Measurements from ENCODE around the gene NECTIN1. TPM values are rescaled to one million over a fixed set of nuclear protein-coding genes. Genes with fewer than 3 reads are reported as not detected.

NECTIN1 gene
- total and polyA plus RNA-seq, 2 experiments from 2014 or later = 3.6 to 7.4 TPM

GRCh38 chr11:119594639-119595249 is 134.3 kb downstream of the NECTIN1 start:
- no peaks in the 10 kb centered on the region for H3K9me2 ChIP-seq (replicated peaks; ENCODE audit: insufficient read depth)
- DNase-seq (ENCODE audit: low spot score) = no peak
- H3K9me3 ChIP-seq (ENCODE audit: low read depth) = no peaks in the 10 kb centered on the region
- H3K4me1 ChIP-seq (ENCODE audit: insufficient read depth) = peaks cover 4% of the 10 kb centered on the region
- no peak overlapping the region for H3K4me3 ChIP-seq
- no peaks in the 10 kb centered on the region for H3K27me3 ChIP-seq
- H4K20me1 ChIP-seq (ENCODE audit: insufficient read depth, poor library complexity, severe bottlenecking) = no peaks in the 10 kb centered on the region
- no peak overlapping the region for H3K4me2 ChIP-seq
- no peak overlapping the region for H2AFZ ChIP-seq
- TF ChIP-seq EZH2phosphoT487 (IDR thresholded peaks at IDR 0.05; ENCODE audit: low read depth, severe bottlenecking, unreplicated experiment) (no peak), CTCF (IDR thresholded peaks at IDR 0.05; ENCODE audit: poor library complexity) (no peak), EZH2 (IDR thresholded peaks at IDR 0.05; ENCODE audit: borderline replicate concordance) (no peak)
- H3K79me2 ChIP-seq = no peaks in the 10 kb centered on the region
- H3K27ac ChIP-seq = no peak overlapping the region
- H3K36me3 ChIP-seq (replicated peaks; ENCODE audit: insufficient read depth, low read depth) = no peaks in the 10 kb centered on the region
- 40% methylated on average over 4 of the region's 4 CpGs for WGBS (ENCODE audit: low lambda C conversion rate, missing lambda C conversion rate)

- H3K9me3 ChIP-seq (ENCODE audit: low read depth) = no peaks in the 10 kb centered on the region
- no peak overlapping the region for H3K4me2 ChIP-seq
- DNase-seq (ENCODE audit: low spot score) = no peak
- H3K27me3 ChIP-seq = no peaks in the 10 kb centered on the region
- H3K36me3 ChIP-seq (replicated peaks; ENCODE audit: insufficient read depth, low read depth) = no peaks in the 10 kb centered on the region
- no peaks in the 10 kb centered on the region for H3K79me2 ChIP-seq
- H3K4me3 ChIP-seq = no peak overlapping the region
- H3K9me2 ChIP-seq (replicated peaks; ENCODE audit: insufficient read depth) = no peaks in the 10 kb centered on the region
- no peaks in the 10 kb centered on the region for H4K20me1 ChIP-seq (ENCODE audit: insufficient read depth, poor library complexity, severe bottlenecking)
- 71% methylated on average over 1 of the region's 1 CpG for WGBS (ENCODE audit: low lambda C conversion rate, missing lambda C conversion rate)
- no peak overlapping the region for H3K27ac ChIP-seq
- H3K4me1 ChIP-seq (ENCODE audit: insufficient read depth) = peaks cover 4% of the 10 kb centered on the region
- no peak overlapping the region for H2AFZ ChIP-seq
- TF ChIP-seq EZH2phosphoT487 (IDR thresholded peaks at IDR 0.05; ENCODE audit: low read depth, severe bottlenecking, unreplicated experiment) (no peak), CTCF (IDR thresholded peaks at IDR 0.05; ENCODE audit: poor library complexity) (no peak), EZH2 (IDR thresholded peaks at IDR 0.05; ENCODE audit: borderline replicate concordance) (no peak)
These were observed 135.7 kb downstream of the NECTIN1 start for GRCh38 chr11:119593346-119593745.

GRCh38 chr11:119592642-119593041 is 136.4 kb downstream of the NECTIN1 start:
- Histone ChIP-seq H3K27me3 (no peaks in the 10 kb centered on the region), H4K20me1 (ENCODE audit: insufficient read depth, poor library complexity, severe bottlenecking) (no peaks in the 10 kb centered on the region), H3K4me3 (no peak overlapping the region), H3K27ac (no peak overlapping the region), H3K9me3 (ENCODE audit: low read depth) (no peaks in the 10 kb centered on the region), H2AFZ (no peak overlapping the region), H3K9me2 (replicated peaks; ENCODE audit: insufficient read depth) (no peaks in the 10 kb centered on the region), H3K79me2 (no peaks in the 10 kb centered on the region), H3K36me3 (replicated peaks; ENCODE audit: insufficient read depth, low read depth) (no peaks in the 10 kb centered on the region), H3K4me2 (no peak overlapping the region), H3K4me1 (ENCODE audit: insufficient read depth) (peaks cover 4% of the 10 kb centered on the region)
- TF ChIP-seq CTCF (IDR thresholded peaks at IDR 0.05; ENCODE audit: poor library complexity) (no peak), EZH2phosphoT487 (IDR thresholded peaks at IDR 0.05; ENCODE audit: low read depth, severe bottlenecking, unreplicated experiment) (no peak), EZH2 (IDR thresholded peaks at IDR 0.05; ENCODE audit: borderline replicate concordance) (no peak)
- 96% methylated on average over 5 of the region's 5 CpGs for WGBS (ENCODE audit: low lambda C conversion rate, missing lambda C conversion rate)
- no peak for DNase-seq (ENCODE audit: low spot score)
